Forelimb muscle (tissue), 1 donor: ENCODE results near the gene BAIAP2. TPM values are rescaled to one million over a fixed set of nuclear protein-coding genes. Genes with fewer than 3 reads are reported as not detected.
A peak's percentile ranks its signal among the peaks of the same experiment; 100 is the strongest.
"Not testable (repeated sequence)": the region's sequence is repeated elsewhere in the genome, so short reads cannot be mapped to it uniquely, and the experiment has no call there.

Experiments used
- DNase-seq: peaks from one replicate; pipeline ENCODE4 v3.0.0-alpha.2; 2013; ENCODE audit warnings: low read depth
- polyA plus RNA-seq: library from polyadenylated mRNA; unstranded; fragments of 120-200 nt; gene quantifications from one replicate; pipeline ENCODE4 v1.2.1, GENCODE V29; 2013; ENCODE audit not compliant: insufficient read length

BAIAP2 gene
- polyA plus RNA-seq, 1 donor, result 15.4 TPM

DNA sequence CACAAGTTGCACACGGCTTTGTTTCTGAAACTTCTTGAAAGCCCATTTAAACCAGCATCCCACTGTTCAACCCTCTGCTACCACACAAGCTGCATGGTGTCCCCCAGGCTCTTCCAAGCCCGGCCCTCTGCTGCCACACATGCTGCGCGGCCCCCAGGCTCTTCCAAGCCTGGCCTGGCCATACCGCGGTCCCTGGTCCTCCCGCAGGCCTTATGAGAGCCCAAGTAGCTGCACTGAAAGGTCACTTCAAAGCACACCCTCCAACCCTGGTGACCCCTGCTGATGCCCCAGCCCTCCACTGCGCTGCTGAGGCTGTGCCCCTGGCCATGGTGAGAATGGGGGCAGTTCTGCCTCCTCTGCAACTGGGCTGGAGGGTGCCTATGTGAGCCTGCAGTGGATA is 104.5 kb downstream of the BAIAP2 start:
- DNase-seq, result no peak

DNA sequence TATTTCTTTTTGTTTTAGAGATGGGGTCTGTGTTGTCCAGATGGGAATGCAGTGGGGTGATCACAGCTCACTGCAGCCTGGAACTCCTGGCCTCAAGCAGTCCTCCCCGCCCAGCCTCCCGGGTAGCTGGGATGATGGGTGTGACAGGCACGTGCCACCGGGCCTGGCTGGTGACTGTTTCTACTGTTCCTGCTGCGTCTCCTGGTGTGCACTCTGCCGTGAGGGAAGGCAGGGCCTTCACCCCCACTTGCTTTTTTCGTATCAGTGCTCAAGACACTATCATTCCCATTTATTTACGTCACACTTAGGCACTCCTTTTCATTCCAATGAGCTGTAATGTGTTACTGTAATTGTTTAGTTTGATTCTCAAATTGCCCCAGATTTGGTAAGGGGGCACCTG is 105.1 kb downstream of the BAIAP2 start:
- DNase-seq, result no peak

- DNase-seq, result no peak
These were observed 105.7 kb downstream of the BAIAP2 start for GRCh38 chr17:81140695-81141094.

- DNase-seq, result peak; percentile 47
These were observed 107.6 kb downstream of the BAIAP2 start for GRCh38 chr17:81142301-81143199.

DNA sequence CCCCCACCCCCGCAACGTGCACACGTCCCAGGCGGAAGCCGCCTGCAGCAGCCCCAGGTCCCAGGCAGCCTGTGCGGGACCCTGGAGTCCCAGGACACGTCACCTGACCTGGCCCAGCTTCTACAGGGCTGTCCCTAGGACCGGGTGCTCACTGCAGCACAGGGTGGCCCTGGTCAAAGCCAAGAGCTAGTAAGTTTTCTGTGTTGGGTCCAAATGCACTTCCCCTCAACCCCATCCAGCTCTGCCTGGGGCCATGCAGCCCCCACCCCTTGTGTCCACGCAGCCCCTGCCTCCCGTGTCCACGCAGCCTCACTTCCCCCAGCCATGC is 108.2 kb downstream of the BAIAP2 start:
- no peak for DNase-seq

- no peak for DNase-seq
These were observed 108.9 kb downstream of the BAIAP2 start for GRCh38 chr17:81143717-81144422.

DNA sequence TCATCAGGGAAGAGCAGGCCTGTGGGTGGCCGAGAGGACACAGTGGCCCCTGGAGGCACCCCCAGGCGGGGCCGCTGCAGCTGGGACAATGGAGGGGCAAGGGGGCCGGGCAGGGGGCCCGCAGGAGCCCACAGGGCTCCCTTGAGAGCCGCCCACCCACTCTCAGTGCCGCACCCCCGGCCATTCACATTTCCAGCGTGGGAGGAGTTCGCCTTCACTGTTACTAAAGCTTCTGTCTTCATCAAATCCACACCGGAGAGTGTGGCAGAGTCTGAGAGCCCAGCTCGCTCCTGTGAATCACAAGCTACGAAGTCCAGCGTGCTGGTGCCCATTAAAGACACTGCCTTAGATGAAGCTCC is 109.5 kb downstream of the BAIAP2 start:
- no peak for DNase-seq

DNA sequence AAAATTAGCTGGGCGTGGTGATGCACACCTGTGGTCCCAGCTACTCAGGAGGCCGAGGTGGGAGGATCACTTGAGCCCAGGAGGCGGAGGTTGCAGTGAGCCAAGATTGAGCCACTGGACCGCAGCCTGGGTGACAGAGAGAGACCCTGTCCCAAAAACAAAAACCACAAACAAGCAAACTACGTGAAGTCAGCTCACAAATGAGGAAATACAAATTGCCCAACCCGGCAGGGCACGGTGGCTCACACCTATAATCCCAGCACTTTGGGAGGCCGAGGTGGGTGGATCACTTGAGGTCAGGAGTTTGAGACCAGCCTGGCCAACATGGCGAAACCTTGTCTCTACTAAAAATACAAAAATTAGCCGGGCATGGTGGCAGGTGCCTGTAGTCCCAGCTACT is 111.3 kb downstream of the BAIAP2 start:
- DNase-seq, result not testable (repeated sequence)

- no peak for DNase-seq
These were observed 112.8 kb downstream of the BAIAP2 start for GRCh38 chr17:81147701-81148100.

- no peak for DNase-seq
These were observed 113.6 kb downstream of the BAIAP2 start for GRCh38 chr17:81148571-81148970.

DNA sequence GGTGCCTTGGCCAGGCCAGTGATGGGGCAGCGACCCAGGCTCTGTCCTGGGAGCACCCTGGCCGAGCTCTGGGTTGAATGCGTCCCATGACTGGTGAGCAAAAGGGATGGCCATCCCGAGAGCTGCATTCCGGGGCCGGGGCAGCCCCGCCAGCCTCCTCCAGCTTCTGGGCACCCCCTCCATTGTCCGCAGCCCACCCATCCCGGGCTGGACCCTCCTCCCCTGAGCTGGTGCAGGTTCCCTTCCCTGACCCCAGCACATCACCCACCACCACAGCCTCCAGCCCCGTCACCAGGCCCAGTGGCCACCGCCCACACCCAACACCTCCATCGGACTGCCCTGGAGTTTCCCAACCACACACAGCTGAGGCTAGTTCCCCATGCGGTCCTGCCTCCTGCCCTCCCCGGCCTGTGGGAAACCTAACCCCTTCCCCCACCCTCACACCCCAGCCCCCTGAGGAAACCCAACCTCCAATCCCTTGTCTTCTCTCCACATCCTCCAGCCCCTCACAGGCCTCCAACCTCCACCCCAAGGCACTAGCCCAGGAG is 114.1 kb downstream of the BAIAP2 start:
- no peak for DNase-seq

- no peak for DNase-seq
These were observed 115.6 kb downstream of the BAIAP2 start for GRCh38 chr17:81150377-81151077.

- no peak for DNase-seq
These were observed 116.3 kb downstream of the BAIAP2 start for GRCh38 chr17:81151278-81151677.

DNA sequence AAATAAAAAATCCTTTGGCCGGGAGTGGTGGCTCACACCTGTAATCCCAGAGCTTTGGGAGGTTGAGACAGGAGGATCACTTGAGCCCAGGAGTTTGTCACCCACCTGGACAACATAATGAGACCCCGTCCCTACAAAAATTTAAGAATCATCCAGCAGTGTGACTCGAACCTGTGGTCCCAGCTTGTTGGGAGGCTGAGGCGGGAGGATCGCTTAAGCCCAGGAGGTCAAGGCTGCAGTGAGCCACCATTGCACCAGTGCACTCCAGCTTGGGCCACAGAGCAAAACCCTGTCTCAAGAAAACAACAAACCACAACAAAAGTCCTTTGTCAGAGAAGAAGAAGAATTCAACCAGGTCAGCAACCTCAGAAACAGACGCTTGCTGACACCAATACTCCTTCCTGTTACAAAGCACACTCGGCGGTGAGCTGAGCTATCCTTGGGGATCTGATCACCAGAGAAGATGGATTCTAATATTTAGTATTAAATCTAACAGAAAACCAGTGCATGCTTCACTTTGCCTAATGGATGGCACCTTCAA is 117.4 kb downstream of the BAIAP2 start:
- DNase-seq, result no peak

- DNase-seq, result peak; percentile 62
These were observed 118.4 kb downstream of the BAIAP2 start for GRCh38 chr17:81153340-81153803.

DNA sequence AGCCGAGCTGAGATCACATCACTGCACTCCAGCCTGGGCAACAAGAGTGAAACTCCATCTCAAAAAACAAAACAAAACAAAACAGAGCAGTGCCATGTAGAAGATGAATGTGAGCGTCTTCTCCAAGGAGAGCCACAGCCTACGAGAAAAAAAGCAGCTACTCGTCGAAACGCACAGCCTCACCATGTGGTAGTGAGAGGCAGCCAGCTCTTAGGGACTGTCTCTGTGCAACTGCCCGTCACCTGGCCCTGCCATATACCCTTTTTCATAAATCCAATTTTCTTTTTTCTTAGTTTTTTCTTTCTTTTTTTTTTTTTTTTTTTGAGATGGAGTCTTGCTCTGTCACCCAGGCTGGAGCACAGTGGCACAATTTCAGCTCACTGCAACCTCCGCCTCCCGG is 119.1 kb downstream of the BAIAP2 start:
- not testable (repeated sequence) for DNase-seq

- DNase-seq, result no peak
These were observed 120.0 kb downstream of the BAIAP2 start for GRCh38 chr17:81154961-81155360.

GRCh38 chr17:81156866-81157805 is 122.2 kb downstream of the BAIAP2 start:
- DNase-seq, result no peak

DNA sequence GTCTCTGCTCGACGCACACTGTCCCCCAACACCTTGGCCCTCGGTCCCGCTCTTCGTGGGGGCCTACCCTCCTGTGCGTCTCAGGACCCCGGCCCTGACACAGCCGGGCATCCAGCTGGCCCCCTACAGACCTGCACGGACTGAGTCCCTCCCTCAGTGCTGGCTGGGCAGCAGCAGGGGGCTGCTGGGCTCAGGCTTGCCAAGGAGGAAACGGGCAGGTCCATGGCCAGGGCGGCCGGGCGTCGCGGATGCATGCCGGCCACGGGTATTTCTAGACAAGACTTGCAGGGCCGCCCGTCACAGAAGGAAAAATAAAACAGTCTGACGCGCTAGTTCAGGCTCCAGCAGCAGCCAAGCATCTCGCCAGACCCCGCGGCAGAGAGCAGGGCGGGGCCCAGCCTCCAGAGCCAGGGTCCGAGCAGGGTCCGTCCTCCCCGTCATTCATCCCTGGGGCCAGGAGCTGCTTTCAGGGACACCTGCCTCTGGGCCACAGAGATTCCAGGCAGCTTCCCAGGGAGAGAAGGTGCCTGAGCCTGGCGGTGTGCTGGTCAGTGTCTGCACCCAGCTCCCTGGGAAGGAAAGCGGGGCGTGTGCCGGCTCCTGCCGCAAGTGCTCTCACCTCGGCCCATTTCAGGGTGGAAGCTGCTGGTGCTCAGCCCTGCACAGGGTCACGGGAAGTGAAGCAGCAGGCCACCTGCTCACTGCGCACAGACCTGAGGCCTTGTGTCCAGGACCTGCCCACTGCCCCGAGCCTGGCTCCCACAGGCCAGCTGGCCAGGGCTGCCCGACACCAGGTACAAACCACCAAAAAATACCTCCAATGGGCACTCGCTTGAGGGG is 123.1 kb downstream of the BAIAP2 start:
- DNase-seq, result no peak
